GM13976 (cell line): Measurements from ENCODE around the gene TRMT2A.

ENCODE experiments used
- DNase-seq: peaks from one replicate; pipeline ENCODE4 v3.0.0; 2012; ENCODE audit warnings: low spot score
- CTCF ChIP-seq: IDR thresholded peaks from 2 replicates; pipeline ENCODE4 v1.5.1; 2012; ENCODE audit warnings: borderline replicate concordance, mild to moderate bottlenecking; ENCODE audit not compliant: insufficient read depth; ENCODE audit errors: extremely low read depth, missing control alignments, control extremely low read depth
- in situ Hi-C: fragments of 300-500 bp; cut with MboI; formaldehyde crosslinking; loops from one replicate; pipeline ENCODE4 v1.12.0; 2022; ENCODE audit warnings: low sequenced_read_pairs, mixed read lengths, inconsistent platforms; ENCODE audit not compliant: unreplicated experiment

Gene TRMT2A

GRCh38 chr22:20095521-20095920 lies 21.5 kb downstream of the TRMT2A start:
- in situ Hi-C loops = no loop called here
- no peak for DNase-seq
- TF ChIP-seq CTCF = no peak

- no peak for TF ChIP-seq CTCF
Observed at GRCh38 chr22:20094197-20094807, 22.7 kb downstream of the TRMT2A start.

GRCh38 chr22:20093418-20094196 lies 23.4 kb downstream of the TRMT2A start:
- no peak for DNase-seq
- in situ Hi-C loops = no loop called here
- no peak for TF ChIP-seq CTCF

More at GRCh38 chr22:20094197-20094807, 22.7 kb downstream of the TRMT2A start:
- in situ Hi-C loops = no loop called here
- no peak for DNase-seq

- in situ Hi-C loops = no loop called here
- no peak for DNase-seq
- no peak for TF ChIP-seq CTCF
Observed at GRCh38 chr22:20092477-20092854, 24.6 kb downstream of the TRMT2A start.

- in situ Hi-C loops = no loop called here
- DNase-seq = no peak
- TF ChIP-seq CTCF = no peak
Observed at GRCh38 chr22:20091690-20092476, 25.1 kb downstream of the TRMT2A start.

- DNase-seq = no peak
- in situ Hi-C loops = no loop called here
- TF ChIP-seq CTCF = no peak
Observed at GRCh38 chr22:20090730-20091240, 26.2 kb downstream of the TRMT2A start.
